ENCODE results near the gene THG1L. TPM values are rescaled to one million over a fixed set of nuclear protein-coding genes. Genes with fewer than 3 reads are reported as not detected.

THG1L gene
- total and polyA plus RNA-seq, 10 of the 15 experiments (the other 5 are each of a cell fraction or from before 2014, with no cell fraction given) = 24.8 to 58.0 (median 34.5) TPM

DNA sequence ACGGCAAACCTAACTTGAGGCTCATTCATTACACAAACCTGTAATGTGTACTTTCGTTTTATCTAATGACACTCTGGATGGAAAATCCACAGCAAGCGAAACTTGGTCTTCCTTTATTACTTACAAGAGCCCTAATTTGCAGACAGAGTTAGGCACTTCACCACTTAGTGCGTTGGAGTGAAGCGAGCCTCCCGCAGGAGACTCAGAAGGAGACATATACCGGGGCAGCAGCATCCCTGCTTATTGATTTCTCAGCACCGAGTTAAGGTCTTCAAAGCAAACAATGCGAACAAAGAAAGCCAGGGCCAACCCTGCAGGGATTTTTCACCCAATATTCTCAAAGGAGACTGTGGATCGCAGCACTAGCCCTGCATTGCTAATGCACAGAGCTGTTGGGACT is 40.9 kb downstream of the THG1L start:
- ATAC-seq (peak; percentile 75), DNase-seq (ENCODE audit: low read depth, low spot score) (no peak), FAIRE-seq (peak; percentile 47)
- H4K20me1 ChIP-seq (ENCODE audit: control insufficient read depth, insufficient read depth) = peaks cover 2% of the 10 kb centered on the region; the same call in 1 of the 2 replicates
- ChIA-PET RAD21 (ENCODE audit: unreplicated experiment) (no interaction called here), SMC1A (ENCODE audit: uncharacterized antibody, unreplicated experiment) (interaction anchor here (1.0 to 1.5 kb wide), 3 partner anchors 8 to 177 kb away, joined by 3 to 4 read pairs (median 4); no protein-coding TSS in a partner anchor), POLR2A (no interaction called here), CTCF (interaction anchor here (0.8 to 1.4 kb wide), 3 partner anchors 10 to 223 kb away, joined by 3 read pairs; no protein-coding TSS in a partner anchor)
- H3K27me3 ChIP-seq (replicated peaks in 1 of 2; ENCODE audit: control insufficient read depth in 2 of 2, insufficient read depth in 2 of 2, low read length in 1 of 2) = no peaks in the 10 kb centered on the region; a peak in 1 of 4 replicates
- H3K4me1 ChIP-seq (ENCODE audit: control insufficient read depth, insufficient read depth, low read length) = no peaks in the 10 kb centered on the region
- no TSS peak for BruUV-seq (replicated peaks)
- 12% methylated on average over 10 of the region's 10 CpGs for WGBS (ENCODE audit: insufficient coverage, insufficient replicate concordance, low lambda C conversion rate, missing lambda C conversion rate)
- peak overlapping the region; percentile 50 for H3K4me2 ChIP-seq (ENCODE audit: control insufficient read depth, insufficient read depth)
- no peak overlapping the region for H3K27ac ChIP-seq (ENCODE audit: control insufficient read depth, insufficient read depth)
- H3K4me3 ChIP-seq = no peak overlapping the region
- no peak for TF ChIP-seq ZNF384 (IDR thresholded peaks at IDR 0.05; ENCODE audit: borderline replicate concordance, low read depth, low read length)
- no peak for TF ChIP-seq CHD2 (IDR thresholded peaks at IDR 0.05; ENCODE audit: borderline replicate concordance, low read depth, low read length)
- TF ChIP-seq, protein P1, sequence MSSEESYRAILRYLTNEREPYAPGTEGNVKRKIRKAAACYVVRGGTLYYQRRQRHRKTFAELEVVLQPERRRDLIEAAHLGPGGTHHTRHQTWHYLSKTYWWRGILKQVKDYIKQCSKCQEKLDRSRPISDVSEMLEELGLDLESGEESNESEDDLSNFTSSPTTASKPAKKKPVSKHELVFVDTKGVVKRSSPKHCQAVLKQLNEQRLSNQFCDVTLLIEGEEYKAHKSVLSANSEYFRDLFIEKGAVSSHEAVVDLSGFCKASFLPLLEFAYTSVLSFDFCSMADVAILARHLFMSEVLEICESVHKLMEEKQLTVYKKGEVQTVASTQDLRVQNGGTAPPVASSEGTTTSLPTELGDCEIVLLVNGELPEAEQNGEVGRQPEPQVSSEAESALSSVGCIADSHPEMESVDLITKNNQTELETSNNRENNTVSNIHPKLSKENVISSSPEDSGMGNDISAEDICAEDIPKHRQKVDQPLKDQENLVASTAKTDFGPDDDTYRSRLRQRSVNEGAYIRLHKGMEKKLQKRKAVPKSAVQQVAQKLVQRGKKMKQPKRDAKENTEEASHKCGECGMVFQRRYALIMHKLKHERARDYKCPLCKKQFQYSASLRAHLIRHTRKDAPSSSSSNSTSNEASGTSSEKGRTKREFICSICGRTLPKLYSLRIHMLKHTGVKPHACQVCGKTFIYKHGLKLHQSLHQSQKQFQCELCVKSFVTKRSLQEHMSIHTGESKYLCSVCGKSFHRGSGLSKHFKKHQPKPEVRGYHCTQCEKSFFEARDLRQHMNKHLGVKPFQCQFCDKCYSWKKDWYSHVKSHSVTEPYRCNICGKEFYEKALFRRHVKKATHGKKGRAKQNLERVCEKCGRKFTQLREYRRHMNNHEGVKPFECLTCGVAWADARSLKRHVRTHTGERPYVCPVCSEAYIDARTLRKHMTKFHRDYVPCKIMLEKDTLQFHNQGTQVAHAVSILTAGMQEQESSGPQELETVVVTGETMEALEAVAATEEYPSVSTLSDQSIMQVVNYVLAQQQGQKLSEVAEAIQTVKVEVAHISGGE (CRISPR knock-in tag; IDR thresholded peaks at IDR 0.05) = no peak
- TF ChIP-seq, protein P2, sequence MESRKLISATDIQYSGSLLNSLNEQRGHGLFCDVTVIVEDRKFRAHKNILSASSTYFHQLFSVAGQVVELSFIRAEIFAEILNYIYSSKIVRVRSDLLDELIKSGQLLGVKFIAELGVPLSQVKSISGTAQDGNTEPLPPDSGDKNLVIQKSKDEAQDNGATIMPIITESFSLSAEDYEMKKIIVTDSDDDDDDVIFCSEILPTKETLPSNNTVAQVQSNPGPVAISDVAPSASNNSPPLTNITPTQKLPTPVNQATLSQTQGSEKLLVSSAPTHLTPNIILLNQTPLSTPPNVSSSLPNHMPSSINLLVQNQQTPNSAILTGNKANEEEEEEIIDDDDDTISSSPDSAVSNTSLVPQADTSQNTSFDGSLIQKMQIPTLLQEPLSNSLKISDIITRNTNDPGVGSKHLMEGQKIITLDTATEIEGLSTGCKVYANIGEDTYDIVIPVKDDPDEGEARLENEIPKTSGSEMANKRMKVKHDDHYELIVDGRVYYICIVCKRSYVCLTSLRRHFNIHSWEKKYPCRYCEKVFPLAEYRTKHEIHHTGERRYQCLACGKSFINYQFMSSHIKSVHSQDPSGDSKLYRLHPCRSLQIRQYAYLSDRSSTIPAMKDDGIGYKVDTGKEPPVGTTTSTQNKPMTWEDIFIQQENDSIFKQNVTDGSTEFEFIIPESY (IDR thresholded peaks at IDR 0.05) = no peak
- no peak for TF ChIP-seq MEF2B (IDR thresholded peaks at IDR 0.05; ENCODE audit: partially characterized antibody, poor library complexity, severe bottlenecking)
- TF ChIP-seq ASH2L (IDR thresholded peaks at IDR 0.05; ENCODE audit: borderline replicate concordance, low read depth) = no peak
- no peak for TF ChIP-seq CREM (IDR thresholded peaks at IDR 0.05; ENCODE audit: low read depth)
- no peak for TF ChIP-seq SMARCA5 (IDR thresholded peaks at IDR 0.05)
- TF ChIP-seq, protein P3, sequence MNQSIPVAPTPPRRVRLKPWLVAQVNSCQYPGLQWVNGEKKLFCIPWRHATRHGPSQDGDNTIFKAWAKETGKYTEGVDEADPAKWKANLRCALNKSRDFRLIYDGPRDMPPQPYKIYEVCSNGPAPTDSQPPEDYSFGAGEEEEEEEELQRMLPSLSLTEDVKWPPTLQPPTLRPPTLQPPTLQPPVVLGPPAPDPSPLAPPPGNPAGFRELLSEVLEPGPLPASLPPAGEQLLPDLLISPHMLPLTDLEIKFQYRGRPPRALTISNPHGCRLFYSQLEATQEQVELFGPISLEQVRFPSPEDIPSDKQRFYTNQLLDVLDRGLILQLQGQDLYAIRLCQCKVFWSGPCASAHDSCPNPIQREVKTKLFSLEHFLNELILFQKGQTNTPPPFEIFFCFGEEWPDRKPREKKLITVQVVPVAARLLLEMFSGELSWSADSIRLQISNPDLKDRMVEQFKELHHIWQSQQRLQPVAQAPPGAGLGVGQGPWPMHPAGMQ (IDR thresholded peaks at IDR 0.05; ENCODE audit: borderline replicate concordance) = no peak
- no peak overlapping the region; the same call in 1 of the 2 replicates for H3K9ac ChIP-seq (ENCODE audit: control insufficient read depth, insufficient read depth, low read length)
- no peaks in the 10 kb centered on the region for H3K36me3 ChIP-seq (ENCODE audit: control insufficient read depth in 2 of 2, insufficient read depth in 2 of 2, low read length in 1 of 2)
- no peak overlapping the region for H2AFZ ChIP-seq (ENCODE audit: control insufficient read depth, low read depth, low read length)
- no peaks in the 10 kb centered on the region for H3K79me2 ChIP-seq (ENCODE audit: control insufficient read depth, insufficient read depth, low read length)
- in situ Hi-C loops (cut with MboI) (no loop called here), intact Hi-C loops (cut with micrococcal nuclease; ENCODE audit: unreplicated experiment) (no loop called here)
- no peaks in the 10 kb centered on the region for H3K9me3 ChIP-seq (replicated peaks; ENCODE audit: control insufficient read depth, insufficient read depth, low read length)

Measured in GM12878 (cell line).